ENCODE data around the gene SYP. TPM values are rescaled to one million over a fixed set of nuclear protein-coding genes. Genes with fewer than 3 reads are reported as not detected.

SYP gene
- total and polyA plus RNA-seq, 9 of the 15 experiments (the other 6 are each of a cell fraction or from before 2014, with no cell fraction given), result 0.48 to 5.1 (median 2.6) TPM

GRCh38 chrX:49199906-49200771 is at the start of gene SYP (continued):
- TF ChIP-seq ZBTB40 (IDR thresholded peaks at IDR 0.05), result no peak
- no peak for TF ChIP-seq ZBTB40 (CRISPR knock-in tag; IDR thresholded peaks at IDR 0.05)
- TF ChIP-seq PHB (CRISPR knock-in tag; IDR thresholded peaks at IDR 0.05), result no peak
- TF ChIP-seq ZNF76 (CRISPR knock-in tag; IDR thresholded peaks at IDR 0.05; ENCODE audit: borderline replicate concordance), result 0 out of 2 replicates have a peak, but pooled peaks have one; percentile 37
- peak; percentile 94 for TF ChIP-seq KLF13 (tag; IDR thresholded peaks at IDR 0.05; ENCODE audit: borderline replicate concordance, low read depth)
- no peak for TF ChIP-seq FOXK2 (conservative IDR thresholded peaks at IDR 0.05 in 1 of 2, IDR thresholded peaks at IDR 0.05 in 1 of 2; ENCODE audit: low read depth in 2 of 2)
- TF ChIP-seq GATAD2A (IDR thresholded peaks at IDR 0.05), result no peak
- TF ChIP-seq TCF7L2 (IDR thresholded peaks at IDR 0.05; ENCODE audit: low read depth, low read length), result no peak
- no peak for TF ChIP-seq CREBBP (IDR thresholded peaks at IDR 0.05; ENCODE audit: low read depth, low read length)
- TF ChIP-seq RREB1 (CRISPR knock-in tag; IDR thresholded peaks at IDR 0.05), result peak; percentile 72; the same call in 1 of the 2 replicates
- TF ChIP-seq ZBTB7A (IDR thresholded peaks at IDR 0.05; ENCODE audit: borderline replicate concordance, control insufficient read depth, low read depth, low read length), result peak; percentile 70
- no peak for TF ChIP-seq KAT2B (IDR thresholded peaks at IDR 0.05; ENCODE audit: low read depth, low read length)
